NCI-H2196 treated with DMSO at 0.1 percent for 48 hours (cell line): ENCODE data around the gene RHBG.
A peak's percentile ranks its signal among the peaks of the same experiment; 100 is the strongest.

Experiments used
- DNase-seq: peaks from one replicate; lab custom pipeline; 2025; ENCODE audit not compliant: unreplicated experiment; lab: John Stamatoyannopoulos, UW

Gene RHBG

GRCh38 chr1:156385534-156386031 lies 16.6 kb downstream of the RHBG start:
- peak; percentile 51 for DNase-seq

- no peak for DNase-seq
Measured at GRCh38 chr1:156386134-156386901, 17.3 kb downstream of the RHBG start.

- DNase-seq, result no peak
Measured at GRCh38 chr1:156386949-156387869, 18.2 kb downstream of the RHBG start.

- no peak for DNase-seq
Measured at GRCh38 chr1:156387870-156388173, 18.8 kb downstream of the RHBG start.

- no peak for DNase-seq
Measured at GRCh38 chr1:156388174-156389137, 19.4 kb downstream of the RHBG start.

GRCh38 chr1:156389311-156389710 lies 20.3 kb downstream of the RHBG start:
- DNase-seq, result no peak

- DNase-seq, result no peak
Measured at GRCh38 chr1:156390469-156391365, 21.7 kb downstream of the RHBG start.

- no peak for DNase-seq
Measured at GRCh38 chr1:156391366-156391677, 22.3 kb downstream of the RHBG start.

GRCh38 chr1:156391701-156392100 lies 22.7 kb downstream of the RHBG start:
- DNase-seq, result no peak

GRCh38 chr1:156392452-156392853 lies 23.4 kb downstream of the RHBG start:
- no peak for DNase-seq

- no peak for DNase-seq
Measured at GRCh38 chr1:156393095-156393494, 24.1 kb downstream of the RHBG start.

GRCh38 chr1:156394082-156394481 lies 25.1 kb downstream of the RHBG start:
- no peak for DNase-seq

- DNase-seq, result peak; percentile 10
Measured at GRCh38 chr1:156394835-156395461, 25.9 kb downstream of the RHBG start.

- no peak for DNase-seq
Measured at GRCh38 chr1:156399355-156400125, 30.5 kb downstream of the RHBG start.

- no peak for DNase-seq
Measured at GRCh38 chr1:156400191-156400935, 31.4 kb downstream of the RHBG start.

- no peak for DNase-seq
Measured at GRCh38 chr1:156401041-156401574, 32.1 kb downstream of the RHBG start.

GRCh38 chr1:156401681-156402081 lies 32.7 kb downstream of the RHBG start:
- no peak for DNase-seq
